Stimulated activated naive CD8-positive, alpha-beta T cell treated with anti-CD3 and anti-CD28 coated beads, Interleukin-15, amount 100 ng/mL, for 72 hours (primary cell): ENCODE data around the gene DCAF4.
A peak's percentile ranks its signal among the peaks of the same experiment; 100 is the strongest.

ENCODE experiments used
- ATAC-seq: fragments of 150-1000 bp; cut with Tn5 transposase; 2 replicates; pipeline ENCODE4 v1.10.0; 2021; ENCODE audit warnings: mild to moderate bottlenecking, moderate library complexity
- DNase-seq, 2 donors: peaks; one replicate each; pipeline ENCODE4 v3.0.0; 2021 to 2022
- H3K27ac Mint-ChIP-seq, 2 donors: one replicate each; pipeline ENCODE4 v1.8.0; 2022; ENCODE audit warnings: mild to moderate bottlenecking in 2 of 2, mixed read lengths in 2 of 2, moderate library complexity in 2 of 2
- H3K27me3 Mint-ChIP-seq: one replicate; pipeline ENCODE4 v1.8.0; 2022; ENCODE audit warnings: mixed read lengths
- H3K4me1 Mint-ChIP-seq: one replicate; pipeline ENCODE4 v1.8.0; 2022; ENCODE audit warnings: mild to moderate bottlenecking, mixed read lengths
- H3K4me3 Mint-ChIP-seq, 2 donors: one replicate each; pipeline ENCODE4 v1.8.0; 2022; ENCODE audit warnings: mild to moderate bottlenecking in 2 of 2, mixed read lengths in 2 of 2, moderate library complexity in 1 of 2
- H3K9me3 Mint-ChIP-seq, 2 donors: one replicate each; pipeline ENCODE4 v1.8.0; 2022; ENCODE audit warnings: mixed read lengths in 2 of 2

Gene DCAF4

DNA sequence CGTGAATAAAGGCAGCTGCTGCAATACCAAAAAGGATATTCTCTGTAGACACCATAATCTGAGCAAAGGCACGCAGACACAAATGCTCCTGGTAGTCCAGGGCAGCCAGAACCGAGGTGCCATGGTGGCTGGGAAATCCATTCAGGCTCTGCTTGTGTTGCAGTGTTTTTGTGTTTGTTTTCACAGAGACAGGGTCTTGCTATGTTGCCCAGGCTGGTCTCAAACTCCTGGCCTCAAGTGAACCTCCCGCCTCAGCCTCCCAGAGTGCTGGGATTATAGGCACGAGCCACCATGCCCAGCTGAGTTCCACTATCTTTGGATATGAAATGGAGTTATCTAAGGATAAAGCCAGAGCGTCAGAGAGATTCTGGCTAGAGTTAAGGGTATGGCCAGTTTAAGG lies 39.8 kb downstream of the DCAF4 start:
- Mint-ChIP-seq H3K4me1 (peaks cover 28% of the 10 kb centered on the region), H3K9me3 (no peaks in the 10 kb centered on the region), H3K27ac (no peak overlapping the region), H3K27me3 (no peaks in the 10 kb centered on the region), H3K4me3 (no peak overlapping the region)
- DNase-seq = no peak
- no peak for ATAC-seq

GRCh38 chr14:72968316-72968715 lies 42.1 kb downstream of the DCAF4 start:
- DNase-seq = no peak
- ATAC-seq = no peak
- no peak overlapping the region for H3K4me3 Mint-ChIP-seq
- peaks cover 21% of the 10 kb centered on the region for H3K4me1 Mint-ChIP-seq
- no peaks in the 10 kb centered on the region for H3K27me3 Mint-ChIP-seq
- peak overlapping the region in 1 of 2 donors; percentile 31 for H3K27ac Mint-ChIP-seq
- H3K9me3 Mint-ChIP-seq = no peaks in the 10 kb centered on the region

DNA sequence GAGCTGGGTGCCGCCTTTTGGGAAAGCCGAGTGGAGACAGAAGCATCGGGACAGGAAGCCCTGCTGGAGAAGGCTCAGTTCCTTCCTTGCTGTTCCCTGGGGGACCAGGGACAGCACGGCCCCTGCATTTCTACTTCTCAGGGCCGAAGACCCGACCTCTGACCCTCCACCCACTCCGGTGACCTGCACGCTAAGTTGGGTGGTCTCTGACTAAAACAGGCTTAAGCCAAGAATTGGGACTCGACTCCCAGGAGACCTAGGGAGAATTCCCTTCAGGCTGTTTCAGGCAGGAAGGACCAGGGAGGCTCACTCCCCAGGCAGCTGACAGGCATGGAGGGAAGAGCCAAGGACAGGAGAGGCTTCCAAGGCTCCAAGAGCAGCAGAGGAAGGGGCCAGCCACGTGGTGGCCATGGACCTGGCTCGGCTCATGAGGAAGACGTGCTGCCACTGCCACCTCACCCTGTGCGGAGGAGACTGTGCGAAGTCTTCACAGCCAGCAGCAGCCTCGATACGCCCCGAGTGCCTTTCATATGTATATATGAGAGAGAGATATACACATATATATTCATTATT lies 43.9 kb downstream of the DCAF4 start:
- Mint-ChIP-seq H3K27ac (no peak overlapping the region), H3K27me3 (no peaks in the 10 kb centered on the region), H3K4me3 (no peak overlapping the region), H3K9me3 (no peaks in the 10 kb centered on the region), H3K4me1 (peaks cover 5% of the 10 kb centered on the region)
- DNase-seq (no peak), ATAC-seq (no peak)

DNA sequence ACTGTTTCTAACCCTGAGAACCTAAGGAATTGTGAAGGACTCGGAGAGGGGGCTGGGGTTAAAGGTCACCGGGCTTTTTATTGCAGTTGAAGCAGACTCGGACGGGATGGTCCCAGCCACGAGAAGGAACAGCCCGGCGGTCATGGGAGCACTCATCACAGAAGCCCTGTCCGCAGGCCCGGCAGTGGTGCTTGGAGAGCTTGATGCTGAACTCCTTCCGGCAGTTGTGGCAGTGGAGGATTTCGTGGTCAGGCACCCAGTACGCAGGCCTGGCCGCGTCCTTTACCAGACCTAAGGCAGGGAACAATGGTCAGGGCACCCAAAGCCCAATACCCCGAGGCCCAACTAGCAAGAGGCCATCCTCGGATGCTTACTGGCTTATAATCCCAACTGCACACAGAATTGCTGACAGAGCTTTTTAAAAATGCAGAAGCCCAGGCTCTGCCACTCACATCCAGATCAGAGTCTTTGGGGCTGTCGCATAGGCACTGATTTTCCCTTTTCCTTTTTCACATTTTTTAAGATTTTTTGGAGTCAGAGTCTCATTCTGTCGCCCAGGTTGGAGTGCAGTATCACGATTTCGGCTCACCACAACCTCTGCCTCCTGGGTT lies 44.7 kb downstream of the DCAF4 start:
- Mint-ChIP-seq H3K27me3 (no peaks in the 10 kb centered on the region), H3K4me1 (no peaks in the 10 kb centered on the region), H3K27ac (peak overlapping the region in 1 of 2 donors; percentile 34), H3K9me3 (no peaks in the 10 kb centered on the region), H3K4me3 (no peak overlapping the region)
- ATAC-seq = no peak
- DNase-seq = no peak

- H3K4me1 Mint-ChIP-seq = no peaks in the 10 kb centered on the region
- H3K4me3 Mint-ChIP-seq = no peak overlapping the region
- no peaks in the 10 kb centered on the region for H3K9me3 Mint-ChIP-seq
- H3K27ac Mint-ChIP-seq = no peak overlapping the region
- ATAC-seq = no peak
- no peaks in the 10 kb centered on the region for H3K27me3 Mint-ChIP-seq
- DNase-seq = no peak
Measured at GRCh38 chr14:72974661-72975060, 48.4 kb downstream of the DCAF4 start.

DNA sequence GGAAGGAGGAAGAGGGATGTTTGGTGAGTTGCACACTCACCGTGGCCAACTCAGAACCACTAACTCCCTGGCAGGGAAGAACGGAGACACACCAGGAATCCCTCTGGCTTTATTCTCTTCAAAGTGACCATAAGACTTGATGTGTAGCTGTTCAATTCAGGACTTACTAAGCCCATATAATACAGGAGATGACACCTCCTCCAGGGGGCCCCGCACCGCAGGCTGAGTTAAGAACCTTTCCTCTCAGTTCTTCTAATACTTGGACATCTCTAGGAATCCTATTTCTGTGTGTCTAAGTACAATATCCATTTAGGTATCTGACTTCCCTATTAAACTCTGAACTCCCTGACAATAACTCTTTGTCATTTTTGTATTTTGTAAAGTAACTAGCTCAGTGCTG lies 49.5 kb downstream of the DCAF4 start:
- ATAC-seq (no peak), DNase-seq (no peak)

GRCh38 chr14:72978856-72979255 lies 52.6 kb downstream of the DCAF4 start:
- DNase-seq = no peak
- H3K4me3 Mint-ChIP-seq = no peak overlapping the region

More for the DNA sequence above, 49.5 kb downstream of the DCAF4 start:
- H3K4me3 Mint-ChIP-seq = no peak overlapping the region
- no peaks in the 10 kb centered on the region for H3K9me3 Mint-ChIP-seq
- H3K27ac Mint-ChIP-seq = no peak overlapping the region
- H3K4me1 Mint-ChIP-seq = no peaks in the 10 kb centered on the region
- H3K27me3 Mint-ChIP-seq = no peaks in the 10 kb centered on the region

DNA sequence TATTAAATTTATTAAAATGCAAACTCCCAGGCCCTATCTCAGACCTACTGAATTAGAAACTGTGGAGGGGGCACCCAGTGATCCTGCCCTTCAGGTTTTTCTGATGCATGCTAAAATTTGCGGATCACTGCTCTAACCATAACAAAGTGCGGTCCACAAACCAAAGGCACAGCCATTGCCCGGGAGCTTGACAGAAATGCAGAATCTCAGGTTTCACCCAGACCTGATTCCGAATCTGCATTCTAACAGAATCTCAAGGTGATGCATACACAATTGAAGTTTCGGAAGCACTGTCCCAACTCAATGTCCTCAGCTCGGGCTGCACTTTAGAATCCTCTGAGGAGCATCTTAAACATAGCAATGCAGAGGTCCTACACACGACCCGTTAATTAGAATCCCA lies 54.6 kb downstream of the DCAF4 start:
- no peak for ATAC-seq
- H3K9me3 Mint-ChIP-seq = peaks cover 0 to 5% of the 10 kb centered on the region in 2 donors
- no peaks in the 10 kb centered on the region for H3K4me1 Mint-ChIP-seq
- no peaks in the 10 kb centered on the region for H3K27me3 Mint-ChIP-seq
- DNase-seq = no peak
- H3K27ac Mint-ChIP-seq = no peak overlapping the region
- H3K4me3 Mint-ChIP-seq = no peak overlapping the region

More at GRCh38 chr14:72978856-72979255, 52.6 kb downstream of the DCAF4 start:
- peak overlapping the region in 1 of 2 donors; percentile 13 for H3K27ac Mint-ChIP-seq
- H3K4me1 Mint-ChIP-seq = no peaks in the 10 kb centered on the region
- H3K27me3 Mint-ChIP-seq = no peaks in the 10 kb centered on the region
- ATAC-seq = no peak
- no peaks in the 10 kb centered on the region for H3K9me3 Mint-ChIP-seq

DNA sequence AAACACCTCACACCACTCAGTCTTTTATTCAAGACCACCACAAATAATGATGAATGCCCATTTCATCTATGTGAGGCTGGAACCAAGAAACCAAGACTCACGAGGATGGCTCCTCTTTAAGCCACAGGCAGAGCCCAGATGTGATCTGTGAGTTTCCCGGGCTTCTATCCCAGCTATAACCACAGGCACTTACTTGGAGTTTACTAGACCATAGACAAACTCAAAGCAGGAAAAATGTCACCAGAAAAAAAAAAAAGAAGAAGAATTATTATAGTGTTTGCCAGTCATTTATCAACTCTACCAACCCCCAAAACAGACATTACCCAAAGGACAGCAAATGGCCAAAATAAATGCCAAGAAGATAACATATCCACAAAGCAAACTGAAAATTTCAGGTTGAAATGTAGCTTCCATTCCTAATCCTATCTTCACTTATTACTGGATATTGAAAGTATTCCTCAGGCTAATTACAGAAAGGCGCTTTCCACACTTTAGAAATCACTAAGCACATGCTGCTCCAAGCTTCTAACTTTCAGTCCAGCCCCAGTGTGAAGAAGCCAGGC lies 56.0 kb downstream of the DCAF4 start:
- H3K9me3 Mint-ChIP-seq = peaks cover 0 to 5% of the 10 kb centered on the region in 2 donors
- DNase-seq (no peak), ATAC-seq (no peak)
- H3K4me1 Mint-ChIP-seq = no peaks in the 10 kb centered on the region
- no peak overlapping the region for H3K4me3 Mint-ChIP-seq
- H3K27me3 Mint-ChIP-seq = no peaks in the 10 kb centered on the region
- peak overlapping the region in 1 of 2 donors; percentile 40 for H3K27ac Mint-ChIP-seq

GRCh38 chr14:72986214-72986613 lies 60.0 kb downstream of the DCAF4 start:
- ATAC-seq (no peak), DNase-seq (no peak)
- H3K9me3 Mint-ChIP-seq = peaks cover 0 to 5% of the 10 kb centered on the region in 2 donors
- no peaks in the 10 kb centered on the region for H3K4me1 Mint-ChIP-seq
- H3K4me3 Mint-ChIP-seq = no peak overlapping the region
- H3K27me3 Mint-ChIP-seq = no peaks in the 10 kb centered on the region
- no peak overlapping the region for H3K27ac Mint-ChIP-seq

DNA sequence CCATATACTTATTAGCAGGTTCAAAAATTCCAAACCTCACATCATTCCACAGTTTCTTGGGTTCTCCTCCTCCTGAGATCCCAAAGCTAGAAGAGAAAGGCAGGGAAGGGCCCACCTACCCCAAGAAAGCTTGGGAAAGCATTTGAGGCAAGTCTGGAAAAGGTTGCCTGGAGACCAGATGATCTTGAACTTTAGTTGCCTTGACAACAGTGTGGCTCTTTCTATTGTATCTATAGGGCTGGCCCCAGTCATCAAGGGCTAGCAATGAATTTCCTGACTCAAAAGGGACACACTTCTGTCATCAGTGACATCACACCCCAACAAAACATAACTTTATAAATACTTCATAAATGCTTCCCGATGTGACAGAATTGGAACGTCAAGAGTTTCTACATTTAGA lies 60.6 kb downstream of the DCAF4 start:
- Mint-ChIP-seq H3K4me1 (no peaks in the 10 kb centered on the region), H3K9me3 (peaks cover 0 to 5% of the 10 kb centered on the region in 2 donors), H3K27ac (peak overlapping the region in 1 of 2 donors; percentile 17), H3K27me3 (no peaks in the 10 kb centered on the region), H3K4me3 (no peak overlapping the region)
- no peak for ATAC-seq
- no peak for DNase-seq

- ATAC-seq = no peak
- no peaks in the 10 kb centered on the region for H3K27me3 Mint-ChIP-seq
Measured at GRCh38 chr14:72990171-72990570, 63.9 kb downstream of the DCAF4 start.

GRCh38 chr14:72996916-72997315 lies 70.7 kb downstream of the DCAF4 start:
- H3K27me3 Mint-ChIP-seq = no peaks in the 10 kb centered on the region
- DNase-seq (no peak), ATAC-seq (no peak)
- peak overlapping the region in 1 of 2 donors; percentile 37 for H3K27ac Mint-ChIP-seq
- H3K4me1 Mint-ChIP-seq = peaks cover 5% of the 10 kb centered on the region
- no peaks in the 10 kb centered on the region for H3K9me3 Mint-ChIP-seq
- no peak overlapping the region for H3K4me3 Mint-ChIP-seq

More at GRCh38 chr14:72990171-72990570, 63.9 kb downstream of the DCAF4 start:
- Mint-ChIP-seq H3K27ac (peak overlapping the region in 1 of 2 donors; percentile 90), H3K4me3 (no peak overlapping the region), H3K4me1 (no peaks in the 10 kb centered on the region), H3K9me3 (no peaks in the 10 kb centered on the region)
- DNase-seq = no peak

- no peaks in the 10 kb centered on the region for H3K9me3 Mint-ChIP-seq
- peaks cover 5% of the 10 kb centered on the region for H3K4me1 Mint-ChIP-seq
- peak overlapping the region in 1 of 2 donors; percentile 35 for H3K27ac Mint-ChIP-seq
- no peak overlapping the region for H3K4me3 Mint-ChIP-seq
- ATAC-seq (no peak), DNase-seq (no peak)
- H3K27me3 Mint-ChIP-seq = no peaks in the 10 kb centered on the region
Measured at GRCh38 chr14:72998252-72998903, 72.1 kb downstream of the DCAF4 start.

DNA sequence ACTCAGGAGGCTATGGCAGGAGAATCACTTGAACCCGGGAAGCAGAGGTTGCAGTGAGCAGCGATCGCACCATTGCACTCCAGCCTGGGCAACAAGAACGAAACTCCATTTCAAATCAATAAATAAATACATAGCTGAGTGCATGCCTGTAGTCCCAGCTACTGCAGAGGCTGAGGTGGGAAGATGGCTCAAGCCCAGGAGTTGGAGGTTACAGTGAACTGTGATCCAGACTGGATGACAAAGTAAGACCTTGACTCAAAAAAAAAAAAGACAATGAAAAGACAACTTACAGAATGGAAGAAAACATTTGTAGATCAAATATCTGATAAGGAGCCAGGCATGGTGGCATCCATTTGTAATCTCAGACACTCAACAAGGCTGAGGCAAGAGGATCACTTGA lies 73.1 kb downstream of the DCAF4 start:
- Mint-ChIP-seq H3K4me3 (no peak overlapping the region), H3K9me3 (no peaks in the 10 kb centered on the region), H3K27me3 (no peaks in the 10 kb centered on the region), H3K27ac (no peak overlapping the region), H3K4me1 (peaks cover 5% of the 10 kb centered on the region)
- ATAC-seq = no peak
- no peak for DNase-seq

DNA sequence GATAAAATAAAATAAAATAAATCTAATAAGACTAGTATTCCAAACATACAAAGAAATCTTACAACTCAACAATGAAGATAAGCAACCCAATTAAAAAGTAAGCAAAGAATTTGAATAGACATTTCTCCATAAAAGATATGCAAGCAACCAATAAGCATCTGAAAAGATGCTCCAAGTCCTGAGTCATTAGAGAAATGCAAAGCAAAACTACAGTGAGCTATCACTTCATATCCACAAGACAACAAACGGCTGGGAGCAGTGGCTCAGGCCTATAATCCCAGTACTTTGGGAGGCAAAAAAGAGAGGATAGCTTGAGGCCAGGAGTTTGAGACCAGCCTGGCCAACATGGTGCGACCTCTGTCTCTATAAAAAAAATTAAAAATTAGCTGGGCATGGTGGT lies 73.8 kb downstream of the DCAF4 start:
- no peak overlapping the region for H3K27ac Mint-ChIP-seq
- ATAC-seq (no peak), DNase-seq (no peak)
- H3K27me3 Mint-ChIP-seq = no peaks in the 10 kb centered on the region
- H3K4me1 Mint-ChIP-seq = peaks cover 5% of the 10 kb centered on the region
- H3K9me3 Mint-ChIP-seq = no peaks in the 10 kb centered on the region
- no peak overlapping the region for H3K4me3 Mint-ChIP-seq
